WTC11 (cell line): Measurements from ENCODE around the gene CYP27A1. TPM values are rescaled to one million over a fixed set of nuclear protein-coding genes. Genes with fewer than 3 reads are reported as not detected.
"Not testable (repeated sequence)": the region's sequence is repeated elsewhere in the genome, so short reads cannot be mapped to it uniquely, and the experiment has no call there.

Experiments used
- ATAC-seq: fragments of 200-7000 bp; cut with Tn5 transposase; 2 replicates; pipeline ENCODE4 v1.10.0; 2021; ENCODE audit warnings: mild to moderate bottlenecking, moderate library complexity
- CTCF ChIA-PET: fragments of 300-600 bp; sonication (Branson Sonifier 250); formaldehyde crosslinking; loops from one replicate; lab custom pipeline; 2021; ENCODE audit warnings: antibody characterized with exemption; lab: Charles Lee
- POLR2A ChIA-PET: fragments of 350-600 bp; sonication (Branson Sonifier 250); formaldehyde crosslinking; loops from one replicate; lab custom pipeline; 2021; ENCODE audit warnings: antibody characterized with exemption; lab: Charles Lee
- DNase-seq: peaks from one replicate; pipeline ENCODE4 v3.0.0; 2021; ENCODE audit warnings: low spot score
- H3K27ac Mint-ChIP-seq: 2 replicates; pipeline ENCODE4 v1.8.0; 2021; ENCODE audit warnings: mixed read lengths
- H3K27me3 Mint-ChIP-seq: 2 replicates; pipeline ENCODE4 v1.8.0; 2021; ENCODE audit warnings: low read depth, mild to moderate bottlenecking, moderate library complexity, mixed read lengths
- H3K36me3 Mint-ChIP-seq: 2 replicates; pipeline ENCODE4 v1.8.0; 2021; ENCODE audit warnings: mixed read lengths
- H3K4me1 Mint-ChIP-seq: 2 replicates; pipeline ENCODE4 v1.8.0; 2022; ENCODE audit warnings: mixed read lengths
- H3K4me3 Mint-ChIP-seq: 2 replicates; pipeline ENCODE4 v1.8.0; 2021; ENCODE audit warnings: mild to moderate bottlenecking, moderate library complexity, mixed read lengths
- H3K9me3 Mint-ChIP-seq: 2 replicates; pipeline ENCODE4 v1.8.0; 2021; ENCODE audit warnings: mixed read lengths
- AR ChIP-seq: fragments of 250-450 bp; sonication (Bioruptor Pico); IDR thresholded peaks from 2 replicates; pipeline ENCODE4 v1.9.0; 2021; ENCODE audit warnings: mild to moderate bottlenecking
- ATF1 ChIP-seq: sonication (generic); formaldehyde crosslinking; IDR thresholded peaks from 2 replicates; pipeline ENCODE4 v1.8.1; 2023; ENCODE audit warnings: mild to moderate bottlenecking, moderate library complexity, missing genetic modification reagents
- ESRRA ChIP-seq: sonication (generic); formaldehyde crosslinking; IDR thresholded peaks from 2 replicates; pipeline ENCODE4 v1.8.1; 2022; ENCODE audit warnings: mild to moderate bottlenecking, missing genetic modification reagents, borderline replicate concordance
- FOXJ3 ChIP-seq: sonication (generic); formaldehyde crosslinking; IDR thresholded peaks from 2 replicates; pipeline ENCODE4 v1.9.0; 2021; ENCODE audit warnings: missing genetic modification reagents, mild to moderate bottlenecking, borderline replicate concordance
- IRF1 ChIP-seq: sonication (generic); formaldehyde crosslinking; IDR thresholded peaks from 2 replicates; pipeline ENCODE4 v1.8.0; 2023; ENCODE audit warnings: missing genetic modification reagents
- MAX ChIP-seq: sonication (generic); formaldehyde crosslinking; IDR thresholded peaks from 2 replicates; pipeline ENCODE4 v1.8.0; 2022; ENCODE audit warnings: mild to moderate bottlenecking, missing genetic modification reagents
- NR1H2 ChIP-seq: sonication (generic); formaldehyde crosslinking; IDR thresholded peaks from 2 replicates; pipeline ENCODE4 v1.9.0; 2021; ENCODE audit warnings: mild to moderate bottlenecking, moderate library complexity, missing genetic modification reagents
- NR2C2 ChIP-seq: sonication (generic); formaldehyde crosslinking; IDR thresholded peaks from 2 replicates; pipeline ENCODE4 v1.8.0; 2022; ENCODE audit warnings: mild to moderate bottlenecking, missing genetic modification reagents
- NR3C1 ChIP-seq: sonication (generic); formaldehyde crosslinking; conservative IDR thresholded peaks from 2 replicates; pipeline ENCODE4 v1.8.1; 2023; ENCODE audit warnings: low read depth, mild to moderate bottlenecking, missing genetic modification reagents
- PREB ChIP-seq: sonication (generic); formaldehyde crosslinking; IDR thresholded peaks from 2 replicates; pipeline ENCODE4 v1.8.1; 2022; ENCODE audit warnings: mild to moderate bottlenecking, missing genetic modification reagents, moderate library complexity, borderline replicate concordance
- RELA ChIP-seq: sonication (generic); formaldehyde crosslinking; IDR thresholded peaks from 2 replicates; pipeline ENCODE4 v1.8.1; 2022; ENCODE audit warnings: missing genetic modification reagents, mild to moderate bottlenecking, borderline replicate concordance
- SMAD4 ChIP-seq: sonication (generic); formaldehyde crosslinking; IDR thresholded peaks from 2 replicates; pipeline ENCODE4 v1.8.0; 2022; ENCODE audit warnings: mild to moderate bottlenecking, missing genetic modification reagents
- USF2 ChIP-seq: sonication (generic); formaldehyde crosslinking; IDR thresholded peaks from 2 replicates; pipeline ENCODE4 v1.8.1; 2023; ENCODE audit warnings: mild to moderate bottlenecking, missing genetic modification reagents, moderate library complexity
- ZBTB21 ChIP-seq: sonication (generic); formaldehyde crosslinking; IDR thresholded peaks from 2 replicates; pipeline ENCODE4 v1.8.1; 2023; ENCODE audit warnings: mild to moderate bottlenecking, missing genetic modification reagents, borderline replicate concordance
- ZBTB43 ChIP-seq: sonication (generic); formaldehyde crosslinking; IDR thresholded peaks from 2 replicates; pipeline ENCODE4 v1.8.1; 2023; ENCODE audit warnings: mild to moderate bottlenecking, missing genetic modification reagents
- ZMAT4 ChIP-seq: fragments of 250-450 bp; sonication (Bioruptor Pico); IDR thresholded peaks from 2 replicates; pipeline ENCODE4 v1.9.0; 2021; ENCODE audit warnings: mild to moderate bottlenecking
- ZNF219 ChIP-seq: sonication (generic); formaldehyde crosslinking; IDR thresholded peaks from 2 replicates; pipeline ENCODE4 v1.8.0; 2023; ENCODE audit warnings: missing genetic modification reagents, mild to moderate bottlenecking, borderline replicate concordance
- ZNF232 ChIP-seq: sonication (generic); formaldehyde crosslinking; IDR thresholded peaks from 2 replicates; pipeline ENCODE4 v1.8.0; 2022; ENCODE audit warnings: mild to moderate bottlenecking, missing genetic modification reagents
- total RNA-seq: library from RNA; stranded (reverse); gene quantifications from 3 replicates; pipeline ENCODE4 v1.2.3, GENCODE V29; 2021

CYP27A1 gene
- total RNA-seq, 1 experiment from 2014 or later = 5.6 TPM

GRCh38 chr2:218839888-218840287, 57.9 kb downstream of the CYP27A1 start:
- no peak overlapping the region for H3K27ac Mint-ChIP-seq
- no peak overlapping the region for H3K4me3 Mint-ChIP-seq
- DNase-seq = no peak
- no peaks in the 10 kb centered on the region for H3K4me1 Mint-ChIP-seq
- no peak for TF ChIP-seq ESRRA (CRISPR knock-in tag)
- no peak for TF ChIP-seq RELA (CRISPR knock-in tag)
- TF ChIP-seq ZNF219 (CRISPR knock-in tag) = no peak
- TF ChIP-seq, all 79 proteins: peak for 0
- peaks cover 3% of the 10 kb centered on the region for H3K36me3 Mint-ChIP-seq
- no peak for ATAC-seq
- peaks cover 29% of the 10 kb centered on the region for H3K9me3 Mint-ChIP-seq
- H3K27me3 Mint-ChIP-seq = peaks cover 14% of the 10 kb centered on the region
- CTCF ChIA-PET = interaction anchor here (2.4 kb wide), 1 partner anchor 8 kb away, joined by 8 read pairs; no protein-coding TSS in a partner anchor
- POLR2A ChIA-PET = no interaction called here

- H3K27ac Mint-ChIP-seq, H3K4me1 Mint-ChIP-seq, POLR2A ChIA-PET: not testable (repeated sequence)
Measured at GRCh38 chr2:218844334-218844733, 62.4 kb downstream of the CYP27A1 start.

GRCh38 chr2:218846963-218847362, 65.0 kb downstream of the CYP27A1 start:
- not testable (repeated sequence) for ATAC-seq, H3K4me1 Mint-ChIP-seq, H3K4me3 Mint-ChIP-seq, H3K27ac Mint-ChIP-seq, DNase-seq
- H3K9me3 Mint-ChIP-seq = peaks cover 27% of the 10 kb centered on the region
- peaks cover 14% of the 10 kb centered on the region for H3K27me3 Mint-ChIP-seq
- ChIA-PET POLR2A (interaction anchor here (1.1 to 1.4 kb wide), 2 partner anchors 160 to 187 kb away, joined by 3 read pairs; partner anchors contain the start of genes BCS1L and ZNF142), CTCF (interaction anchor here (0.5 to 3.9 kb wide), 61 partner anchors 8 to 355 kb away, joined by 3 to 54 read pairs (median 4); partner anchors contain the start of genes BCS1L, CDK5R2, CYP27A1 and PRKAG3)
- peaks cover 16% of the 10 kb centered on the region for H3K36me3 Mint-ChIP-seq

More at GRCh38 chr2:218844334-218844733, 62.4 kb downstream of the CYP27A1 start:
- DNase-seq, H3K4me3 Mint-ChIP-seq, CTCF ChIA-PET, ATAC-seq: not testable (repeated sequence)
- Mint-ChIP-seq H3K36me3 (peaks cover 16% of the 10 kb centered on the region), H3K27me3 (peaks cover 10% of the 10 kb centered on the region), H3K9me3 (peaks cover 30% of the 10 kb centered on the region)

GRCh38 chr2:218849721-218850120, 67.8 kb downstream of the CYP27A1 start:
- Mint-ChIP-seq H3K27ac (no peak overlapping the region), H3K4me3 (no peak overlapping the region), H3K36me3 (peaks cover 13% of the 10 kb centered on the region), H3K9me3 (peaks cover 11% of the 10 kb centered on the region), H3K27me3 (peaks cover 32% of the 10 kb centered on the region), H3K4me1 (peaks cover 13% of the 10 kb centered on the region)
- DNase-seq (no peak), ATAC-seq (no peak)
- no peak for TF ChIP-seq ZBTB43 (CRISPR knock-in tag)
- TF ChIP-seq IRF1 = no peak
- no peak for TF ChIP-seq NR2C2
- ChIA-PET CTCF (interaction anchor here (0.8 to 3.9 kb wide), 6 partner anchors 110 to 180 kb away, joined by 3 to 54 read pairs (median 3); partner anchors contain the start of gene CDK5R2), POLR2A (no interaction called here)

GRCh38 chr2:218850796-218851195, 68.8 kb downstream of the CYP27A1 start:
- no peak overlapping the region for H3K27ac Mint-ChIP-seq
- H3K4me1 Mint-ChIP-seq = peaks cover 22% of the 10 kb centered on the region
- ChIA-PET CTCF (interaction anchor here (1.0 to 3.9 kb wide), 6 partner anchors 26 to 179 kb away, joined by 3 to 54 read pairs (median 4); no protein-coding TSS in a partner anchor), POLR2A (no interaction called here)
- H3K9me3 Mint-ChIP-seq = peaks cover 3% of the 10 kb centered on the region; the same call in 1 of the 2 replicates
- DNase-seq = no peak
- no peak for ATAC-seq
- H3K36me3 Mint-ChIP-seq = peaks cover 9% of the 10 kb centered on the region
- H3K27me3 Mint-ChIP-seq = peaks cover 43% of the 10 kb centered on the region
- no peak overlapping the region for H3K4me3 Mint-ChIP-seq
- no peak for TF ChIP-seq AR
- TF ChIP-seq SMAD4 (CRISPR knock-in tag) = no peak
- TF ChIP-seq MAX (CRISPR knock-in tag) = no peak
- TF ChIP-seq USF2 (CRISPR knock-in tag) = no peak
- no peak for TF ChIP-seq ZNF232 (CRISPR knock-in tag)
- TF ChIP-seq ZBTB21 (CRISPR knock-in tag) = no peak
- TF ChIP-seq ZMAT4 (CRISPR knock-in tag) = no peak
- TF ChIP-seq NR3C1 (CRISPR knock-in tag) = no peak
- no peak for TF ChIP-seq FOXJ3 (CRISPR knock-in tag)
- no peak for TF ChIP-seq PREB (CRISPR knock-in tag)
- TF ChIP-seq ATF1 (CRISPR knock-in tag) = no peak
- TF ChIP-seq NR1H2 (CRISPR knock-in tag) = no peak
